Cardiac muscle cell (in vitro differentiated cells and primary cell): ENCODE data around the gene LAMB4. TPM values are rescaled to one million over a fixed set of nuclear protein-coding genes. Genes with fewer than 3 reads are reported as not detected.

Source experiments
- DNase-seq, 2 donors: peaks; one replicate each; pipeline versions ENCODE4 v3.0.0 to v3.0.0-alpha.2; 2010 to 2017; ENCODE audit warnings: low read depth in 1 of 2, low spot score in 1 of 2
- H3K27ac ChIP-seq: fragments of 200-600 bp; sonication (generic); 2 replicates; pipeline ENCODE4 v1.5.1; 2016
- H3K27me3 ChIP-seq: fragments of 200-600 bp; sonication (generic); 2 replicates; pipeline ENCODE4 v1.6.0; 2016; ENCODE audit warnings: control low read depth
- H3K36me3 ChIP-seq: fragments of 200-600 bp; sonication (generic); 2 replicates; pipeline ENCODE4 v1.5.1; 2016; ENCODE audit warnings: control low read depth
- H3K4me1 ChIP-seq: fragments of 200-600 bp; sonication (generic); 2 replicates; pipeline ENCODE4 v1.8.1; 2017; ENCODE audit warnings: low read depth, mild to moderate bottlenecking, mixed run types
- H3K4me3 ChIP-seq: fragments of 200-600 bp; sonication (generic); 2 replicates; pipeline ENCODE4 v1.5.1; 2016; ENCODE audit warnings: mild to moderate bottlenecking
- H3K9me3 ChIP-seq: fragments of 200-600 bp; sonication (generic); 2 replicates; pipeline ENCODE4 v1.5.1; 2017; ENCODE audit warnings: low read depth, mild to moderate bottlenecking, control low read depth
- CTCF ChIP-seq: IDR thresholded peaks from 2 replicates; pipeline ENCODE4 v1.5.1; 2012; ENCODE audit warnings: low read depth, mild to moderate bottlenecking, low read length
- polyA plus RNA-seq: library from polyadenylated mRNA; unstranded; fragments of >200 nt; fragmentation: Nextera tagmentation; extraction: Ambion mirVana; gene quantifications from 2 replicates; pipeline ENCODE4 v1.2.1, GENCODE V29; 2016
- total RNA-seq: library from RNA; depleted of rRNA; stranded (reverse); fragments of >200 nt; gene quantifications from 2 replicates; pipeline ENCODE4 v1.2.3, GENCODE V29; 2016

The LAMB4 gene
- total and polyA plus RNA-seq, 2 experiments from 2014 or later = not detected

DNA sequence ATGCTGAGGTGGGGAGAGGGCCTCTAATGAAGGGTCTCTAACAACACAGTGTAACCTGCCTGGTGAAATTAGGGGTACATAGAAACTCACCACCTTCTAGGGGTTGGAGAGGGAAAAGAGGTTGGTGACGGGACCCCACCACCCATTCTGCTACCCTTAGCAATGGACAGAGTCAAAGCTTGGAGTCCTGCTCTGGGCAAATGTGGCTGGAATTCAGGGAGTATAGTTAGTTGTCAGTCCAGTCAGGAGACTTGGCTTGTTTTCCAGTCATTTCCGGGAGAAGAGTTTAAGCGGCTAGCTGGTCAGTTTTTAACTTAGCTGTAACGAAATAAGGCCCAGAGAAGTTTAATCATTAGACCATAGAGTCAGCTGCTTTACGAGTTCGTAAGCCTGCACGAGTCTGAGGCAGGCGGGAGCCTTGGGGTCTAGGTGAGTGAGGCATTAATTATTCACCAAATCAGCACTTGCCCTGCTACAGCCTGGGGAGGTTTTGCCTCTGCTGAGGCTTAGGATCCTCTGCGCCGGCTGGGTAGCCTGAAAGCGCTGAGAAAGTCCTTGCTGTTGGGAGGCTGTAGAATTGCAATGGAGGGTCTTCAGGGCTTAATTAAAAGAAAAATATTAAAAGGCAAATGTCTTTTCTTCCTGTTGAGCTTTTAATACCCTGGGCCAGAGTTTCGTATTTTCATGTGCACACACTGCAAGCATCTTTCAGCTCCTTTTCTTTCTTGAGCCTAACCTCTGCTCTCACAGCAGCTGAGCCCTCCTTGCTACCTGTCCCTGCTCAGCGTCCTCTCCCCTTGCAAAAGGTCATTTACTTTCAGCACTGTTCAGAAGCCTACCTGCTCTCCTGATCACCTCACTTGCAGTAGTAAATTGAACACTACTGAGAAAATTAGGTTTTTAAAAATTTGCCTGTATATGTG is 125.7 kb downstream of the LAMB4 start:
- Histone ChIP-seq H3K36me3 (no peaks in the 10 kb centered on the region), H3K4me3 (no peak overlapping the region), H3K27ac (no peak overlapping the region), H3K9me3 (no peaks in the 10 kb centered on the region), H3K4me1 (peaks cover 14% of the 10 kb centered on the region), H3K27me3 (peaks cover 74% of the 10 kb centered on the region)
- no peak for TF ChIP-seq CTCF
- DNase-seq = peak; percentile 28 to 90

DNA sequence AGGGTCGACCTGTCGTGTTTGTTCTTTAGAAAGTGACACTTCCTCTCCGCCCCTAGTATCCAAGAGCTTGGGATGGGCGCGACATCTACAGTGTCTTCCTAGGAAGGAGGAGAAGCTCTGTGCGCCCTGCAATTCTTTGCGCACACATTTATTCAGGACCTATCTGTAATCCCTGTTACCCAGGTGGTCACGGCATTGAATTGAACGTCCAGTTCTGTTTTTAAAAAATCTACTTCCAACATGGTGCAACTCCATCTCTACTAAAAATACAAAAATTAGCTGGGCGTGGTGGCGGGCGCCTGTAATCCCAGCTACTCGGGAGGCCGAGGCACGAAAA is 126.6 kb downstream of the LAMB4 start:
- Histone ChIP-seq H3K27ac (no peak overlapping the region), H3K9me3 (no peaks in the 10 kb centered on the region), H3K4me1 (peaks cover 14% of the 10 kb centered on the region), H3K36me3 (no peaks in the 10 kb centered on the region), H3K27me3 (peaks cover 74% of the 10 kb centered on the region), H3K4me3 (peak overlapping the region; percentile 56)
- DNase-seq = no peak
- TF ChIP-seq CTCF = no peak

DNA sequence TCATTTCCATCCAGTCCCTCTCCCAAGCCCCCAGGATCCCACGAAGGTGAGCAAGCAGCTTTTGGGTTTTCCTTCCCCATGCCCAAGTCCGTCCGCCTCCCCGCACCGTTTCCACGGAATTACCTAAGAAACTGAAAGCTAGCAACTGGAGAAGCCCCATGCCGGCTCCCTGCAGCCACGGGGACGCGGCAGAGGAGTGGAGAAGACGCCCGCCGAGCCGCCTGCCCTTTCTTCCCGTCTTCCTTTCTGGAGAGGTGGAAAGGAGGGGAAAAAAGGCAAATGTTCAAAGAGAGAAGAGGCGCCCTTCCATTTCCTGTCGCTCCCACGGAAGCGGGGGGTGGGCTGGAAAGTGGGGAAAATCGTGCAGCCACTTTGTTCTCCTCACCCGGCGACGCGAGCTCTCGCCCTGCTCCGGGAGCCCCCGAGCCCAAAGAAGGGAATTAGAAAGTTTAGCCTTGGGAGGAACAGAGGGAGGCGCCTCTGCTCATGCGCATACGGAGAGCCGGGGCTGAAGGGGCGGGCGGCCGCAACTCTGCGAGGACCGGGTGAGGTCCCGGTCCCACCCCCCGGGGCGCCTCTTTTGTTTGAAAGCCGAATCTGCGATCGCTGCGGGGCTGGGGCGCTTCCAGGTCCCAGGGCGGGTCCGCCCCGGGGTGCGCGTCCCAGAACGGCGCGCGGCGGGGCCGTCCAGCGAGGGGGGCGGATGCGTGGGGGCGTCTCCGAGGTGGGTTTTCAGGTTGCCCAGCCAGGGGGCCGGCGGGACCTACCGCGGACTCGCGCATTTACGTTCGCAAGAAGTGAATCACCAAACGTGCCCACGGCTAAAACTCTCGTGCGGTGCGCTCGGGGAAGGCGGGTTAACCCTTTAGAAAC is 127.2 kb downstream of the LAMB4 start, which contains the start of gene LAMB1:
LAMB1 (minus strand) TSS at position 436 of the 873 bp plus-strand sequence; CDS start at position 160, 276 bp downstream.
- Histone ChIP-seq H3K27ac (no peak within 1 kb of the TSS), H3K36me3 (no peaks in the 10 kb centered on the region), H3K9me3 (no peaks in the 10 kb centered on the region), H3K4me3 (peak within 1 kb of the TSS; percentile 56), H3K27me3 (peaks cover 74% of the 10 kb centered on the region), H3K4me1 (peaks cover 10% of the 10 kb centered on the region)
- TF ChIP-seq CTCF = no peak
- peak; percentile 67 to 93 for DNase-seq

DNA sequence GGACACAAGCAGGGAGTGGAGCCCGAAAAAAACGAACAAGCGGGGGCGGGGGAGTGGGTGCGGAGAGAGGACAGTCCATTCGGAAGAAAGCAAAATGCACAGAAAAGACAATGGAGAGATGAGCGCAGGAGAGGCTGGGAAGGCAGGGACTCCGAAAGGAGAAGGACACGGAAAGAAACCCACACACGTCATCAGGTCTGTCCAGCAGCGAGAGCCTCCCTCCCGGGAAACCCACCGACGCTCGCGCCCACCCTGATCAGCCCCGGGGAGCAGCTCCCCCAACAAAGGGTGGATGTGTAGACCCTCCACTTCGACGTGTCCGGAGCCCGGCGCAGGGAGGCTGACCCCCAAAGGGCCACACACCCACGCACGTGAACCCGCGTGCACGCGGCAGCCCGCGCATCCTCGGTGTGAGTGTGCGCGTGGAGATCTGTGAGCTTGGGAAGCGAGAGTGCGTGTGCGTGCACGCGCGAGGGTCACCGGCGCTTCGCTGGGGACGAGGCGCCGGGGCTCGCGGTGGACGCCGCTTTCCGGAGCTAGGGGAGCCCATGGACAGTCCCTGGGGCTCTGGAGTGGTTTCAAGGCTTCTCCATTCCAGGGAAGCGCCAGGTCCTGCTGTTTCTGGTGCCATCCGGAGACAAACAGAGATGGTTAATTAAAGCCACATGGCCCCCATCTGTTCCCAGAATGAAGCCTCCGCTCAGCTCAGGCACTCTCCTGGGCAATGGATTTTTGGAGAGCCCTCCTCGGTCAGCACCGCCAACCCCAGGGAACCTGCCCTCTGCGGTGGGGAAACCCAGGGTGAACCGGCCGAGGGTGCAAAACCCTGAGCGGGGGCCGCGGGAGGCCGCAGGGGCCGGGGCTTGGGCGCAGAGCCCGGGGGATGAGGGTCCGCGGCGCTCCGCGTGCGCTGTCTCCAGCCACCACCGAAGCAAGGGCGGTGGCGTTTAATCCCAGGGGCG is 128.1 kb downstream of the LAMB4 start:
- peaks cover under 1% of the 10 kb centered on the region for H3K4me1 ChIP-seq
- TF ChIP-seq CTCF = no peak
- H3K27ac ChIP-seq = no peak overlapping the region
- H3K4me3 ChIP-seq = peak overlapping the region; percentile 56
- H3K9me3 ChIP-seq = no peaks in the 10 kb centered on the region
- peaks cover 66% of the 10 kb centered on the region for H3K27me3 ChIP-seq
- no peaks in the 10 kb centered on the region for H3K36me3 ChIP-seq
- DNase-seq = peak in 1 of 2 donors; percentile 22
